Embryonic facial prominence (tissue), 1 donor: Measurements from ENCODE around the gene PRKCZ.
"Not testable (repeated sequence)": the region's sequence is repeated elsewhere in the genome, so short reads cannot be mapped to it uniquely, and the experiment has no call there.

ENCODE experiments used
- DNase-seq: peaks from one replicate; pipeline ENCODE4 v3.0.0-alpha.2; 2016; ENCODE audit errors: extremely low spot score

PRKCZ gene

GRCh38 chr1:2115008-2115641, 64.9 kb downstream of the PRKCZ start:
- no peak for DNase-seq

DNA sequence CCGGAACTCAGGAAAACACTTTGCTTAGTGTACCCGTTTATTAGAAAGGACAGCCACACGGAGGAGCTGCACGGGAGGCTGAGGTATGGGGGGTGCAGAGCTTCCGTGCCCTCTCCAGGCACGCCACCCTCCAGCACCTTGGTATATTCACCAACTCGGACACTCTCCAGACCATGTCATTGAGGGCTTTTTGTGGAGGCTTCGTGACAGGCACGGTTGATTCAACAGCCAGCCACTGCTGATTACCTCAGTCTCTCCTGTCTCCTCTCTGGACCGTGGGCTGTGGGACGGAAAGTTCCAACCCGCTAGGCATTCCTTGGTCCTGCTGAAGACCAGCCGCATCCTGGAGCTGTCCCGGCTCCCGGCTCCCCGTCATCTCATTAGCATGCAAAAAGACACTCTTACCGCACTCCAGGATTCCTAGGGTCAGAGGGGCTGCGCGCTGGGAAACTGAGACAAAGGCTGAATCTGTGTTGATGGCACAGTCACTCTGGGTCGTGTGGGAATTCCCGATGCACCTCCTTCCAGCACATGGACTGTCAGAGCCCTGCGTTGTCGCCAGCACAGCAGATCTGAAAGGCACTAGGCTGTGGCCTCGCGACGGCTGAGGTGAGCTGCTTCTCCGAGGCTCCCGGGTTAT, 65.6 kb downstream of the PRKCZ start:
- DNase-seq, result no peak

DNA sequence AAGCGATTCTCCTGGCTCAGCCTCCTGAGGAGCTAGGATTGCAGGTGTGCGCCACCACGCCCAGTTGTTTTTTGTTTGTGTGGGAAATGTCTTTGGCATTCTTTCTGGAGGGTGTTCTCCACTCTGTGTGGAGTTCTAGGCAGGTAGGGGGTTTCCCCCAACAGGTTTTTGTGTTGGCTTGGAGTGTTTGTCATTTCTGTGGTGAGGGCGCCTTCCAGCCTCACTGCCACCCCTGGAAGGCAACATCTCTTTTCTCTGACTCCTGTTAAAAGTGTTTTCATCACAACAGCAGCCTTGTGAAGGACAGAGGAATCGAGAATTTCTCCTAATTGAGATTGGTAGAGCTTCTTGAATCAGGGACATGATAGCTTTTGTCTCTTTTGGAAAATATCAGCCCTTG, 69.7 kb downstream of the PRKCZ start:
- DNase-seq, result no peak

DNA sequence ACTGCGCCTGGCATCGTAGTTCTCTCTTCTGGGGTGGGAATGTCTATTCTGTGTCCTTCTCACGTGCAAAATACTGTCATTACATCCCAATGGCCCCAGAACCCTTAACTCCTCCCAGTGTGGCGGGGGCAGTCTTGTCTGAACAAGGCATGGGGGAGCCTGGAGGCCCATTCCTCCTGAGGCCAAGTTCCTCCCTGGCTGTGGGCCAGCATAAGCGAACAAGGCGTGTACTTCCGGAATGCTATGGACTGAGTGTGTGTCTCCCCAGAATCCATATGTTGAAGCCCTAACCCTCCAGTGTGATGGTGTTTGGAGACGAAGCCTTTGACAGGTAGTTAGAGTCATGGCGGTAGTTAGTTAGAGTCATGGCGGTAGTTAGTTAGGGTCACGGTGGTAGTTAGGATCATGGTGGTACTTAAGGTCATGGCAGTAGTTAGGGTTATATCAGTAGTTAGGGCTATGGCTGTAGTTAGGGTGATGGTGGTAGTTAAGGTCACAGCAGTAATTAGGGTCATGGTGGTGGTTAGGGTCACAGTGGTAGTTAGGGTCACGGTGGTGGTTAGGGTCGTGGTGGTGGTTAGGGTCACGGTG, 71.0 kb downstream of the PRKCZ start:
- no peak for DNase-seq

DNA sequence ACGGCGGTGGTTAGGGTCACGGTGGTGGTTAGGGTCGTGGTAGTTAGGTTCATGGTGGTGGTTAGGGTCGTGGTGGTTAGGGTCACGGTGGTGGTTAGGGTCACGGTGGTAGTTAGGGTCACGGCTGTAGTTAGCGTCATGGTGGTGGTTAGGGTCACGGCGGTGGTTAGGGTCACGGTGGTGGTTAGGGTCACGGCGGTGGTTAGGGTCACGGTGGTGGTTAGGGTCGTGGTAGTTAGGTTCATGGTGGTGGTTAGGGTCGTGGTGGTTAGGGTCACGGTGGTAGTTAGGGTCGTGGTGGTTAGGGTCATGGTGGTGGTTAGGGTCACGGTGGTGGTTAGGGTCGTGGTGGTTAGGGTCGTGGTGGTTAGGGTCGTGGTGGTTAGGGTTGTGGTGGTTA, 71.6 kb downstream of the PRKCZ start:
- not testable (repeated sequence) for DNase-seq

DNA sequence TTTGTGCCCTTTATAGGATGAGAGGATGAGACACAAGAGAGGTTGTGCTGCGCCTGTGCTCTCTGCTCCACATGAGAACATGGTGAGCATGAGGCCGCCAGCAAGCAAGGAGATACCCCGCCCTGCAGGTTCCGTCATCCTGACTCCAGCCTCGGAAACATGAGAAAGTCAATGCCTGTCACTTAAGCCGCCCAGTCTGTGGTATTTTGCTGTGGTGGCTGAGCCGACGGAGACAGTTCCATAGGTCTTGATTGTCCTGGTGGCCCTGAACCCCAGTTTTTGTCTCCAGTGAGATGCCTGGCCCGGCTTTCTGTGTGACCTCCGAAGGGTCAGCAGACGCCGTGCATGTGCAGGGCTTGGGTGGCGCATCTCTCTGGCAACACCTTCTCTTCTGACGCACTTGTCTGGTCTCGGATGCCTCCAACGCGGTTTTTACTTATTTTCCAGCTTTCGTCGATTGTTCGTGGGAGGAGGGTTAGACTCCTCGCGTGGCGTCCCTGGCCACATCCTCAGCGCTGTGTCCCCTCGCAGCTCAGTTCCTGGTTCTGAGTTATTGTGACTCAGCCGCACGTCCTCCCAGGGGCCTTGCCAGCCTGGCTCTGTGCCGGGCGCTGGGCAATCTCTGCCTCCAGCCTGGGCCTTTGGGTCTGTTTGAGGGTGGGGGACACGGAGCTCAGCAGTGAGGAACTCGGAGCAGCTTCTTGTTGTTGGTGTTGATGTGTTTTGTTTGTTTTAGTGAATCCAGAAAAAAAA, 74.4 kb downstream of the PRKCZ start:
- DNase-seq, result no peak

DNA sequence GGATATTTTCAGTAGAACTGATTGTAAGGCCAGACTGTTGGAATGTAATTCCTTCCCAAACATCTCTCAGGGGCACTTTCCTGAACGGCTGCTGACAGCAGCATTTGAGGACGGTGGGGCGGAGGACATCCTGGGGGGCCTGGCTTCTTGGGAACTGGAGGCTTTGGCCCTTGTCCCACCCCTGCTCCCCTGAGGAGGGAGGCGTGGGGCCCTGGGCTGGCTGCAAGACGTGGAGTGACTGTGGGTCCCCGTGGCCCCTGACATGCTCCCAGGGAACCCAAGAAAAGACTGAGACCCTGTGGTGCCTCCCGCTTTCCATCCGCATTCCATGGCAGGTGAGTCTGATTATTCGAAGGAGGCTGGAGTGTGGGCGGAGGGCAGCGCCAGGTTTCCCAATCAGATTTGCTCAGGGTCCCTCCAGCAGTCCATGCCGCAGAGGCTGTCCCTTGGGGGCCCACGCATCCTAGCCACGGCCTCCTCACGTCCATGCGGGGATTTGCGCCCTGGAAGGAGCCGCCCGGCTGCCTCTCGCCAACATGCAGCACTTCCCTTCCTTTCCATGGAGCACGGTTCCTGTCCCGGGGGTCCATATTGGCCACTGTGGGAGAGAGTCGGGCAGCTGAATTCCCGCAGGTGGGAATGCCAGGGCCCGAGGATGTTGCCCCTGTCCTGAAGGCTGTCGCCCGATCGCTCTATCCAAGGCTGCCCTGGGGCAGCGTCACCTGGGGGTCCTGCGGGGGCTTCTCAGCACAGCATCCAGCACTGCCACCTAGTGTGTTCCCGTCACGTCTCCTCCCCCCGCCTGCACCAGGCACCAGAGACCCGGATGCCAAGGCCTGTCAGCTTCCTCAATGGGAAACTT, 75.4 kb downstream of the PRKCZ start:
- no peak for DNase-seq

GRCh38 chr1:2126331-2127186, 76.3 kb downstream of the PRKCZ start:
- DNase-seq, result no peak

- DNase-seq, result no peak
These were observed 77.3 kb downstream of the PRKCZ start for GRCh38 chr1:2127187-2128145.

DNA sequence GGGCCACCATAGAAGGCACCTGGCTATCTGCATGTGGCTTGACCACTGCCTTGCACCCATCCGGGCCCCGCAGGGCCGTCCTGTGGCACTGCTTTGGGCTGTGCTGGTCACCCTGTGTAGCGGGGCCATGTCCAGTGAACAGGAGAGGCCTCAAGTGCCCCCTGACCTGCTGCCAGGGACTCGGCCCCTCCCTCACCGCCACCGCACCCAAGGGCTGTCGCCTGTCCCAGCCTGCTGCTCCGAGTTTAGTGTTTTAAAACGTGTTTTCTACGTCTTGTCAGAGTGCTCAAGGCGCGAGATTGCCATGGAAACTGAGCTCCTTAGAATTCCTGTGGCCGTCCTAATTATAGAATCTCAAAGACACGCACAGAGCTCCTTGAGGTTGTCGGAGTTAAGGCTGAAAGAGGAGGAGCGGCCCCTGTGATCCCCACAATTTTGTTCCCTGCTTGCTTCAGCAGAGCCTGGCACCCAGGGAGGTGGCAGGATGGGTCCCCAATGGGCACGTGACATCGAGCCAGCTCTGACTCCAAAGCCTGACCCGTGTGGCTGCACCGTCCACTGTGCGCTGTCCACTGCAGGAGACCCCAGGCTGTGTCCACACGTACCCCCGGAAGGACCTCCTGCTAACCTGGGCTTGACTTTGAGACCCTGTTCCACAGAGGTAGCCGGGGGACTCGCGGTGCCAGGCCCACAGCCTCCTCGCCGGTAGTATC, 78.1 kb downstream of the PRKCZ start:
- no peak for DNase-seq

DNA sequence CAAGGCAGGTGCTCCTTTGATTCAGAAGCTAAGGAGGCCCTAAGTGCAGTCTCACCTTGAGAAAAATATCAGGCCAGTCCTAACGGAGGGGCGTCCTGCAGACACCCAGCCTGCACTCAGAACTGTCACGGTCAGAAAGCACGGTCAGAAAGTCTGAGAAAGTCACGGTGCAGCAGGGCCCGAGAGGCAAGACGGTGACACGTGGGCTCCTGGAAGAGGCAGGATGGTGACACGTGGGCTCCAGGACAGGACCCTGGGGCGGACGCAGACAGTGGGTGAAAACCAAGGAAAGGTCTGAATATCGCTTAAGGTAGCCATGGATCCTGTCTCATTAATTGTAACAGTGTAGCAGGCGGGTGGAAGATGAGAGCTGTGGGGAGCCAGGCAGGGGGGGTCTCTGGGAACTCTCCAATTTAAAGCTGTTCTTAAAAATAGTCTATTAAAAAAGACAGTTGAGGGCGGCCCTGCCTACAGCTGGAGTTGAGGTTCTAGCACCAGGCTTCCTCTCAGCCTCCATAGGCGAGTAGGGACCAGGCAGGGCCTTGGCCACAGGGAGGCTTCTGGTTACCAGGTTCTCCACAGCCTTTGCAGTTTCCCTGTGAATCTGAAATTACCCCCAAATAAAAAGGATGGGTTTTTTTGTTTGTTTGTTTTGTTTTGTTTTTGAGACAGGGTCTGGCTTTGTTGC, 79.2 kb downstream of the PRKCZ start:
- no peak for DNase-seq

DNA sequence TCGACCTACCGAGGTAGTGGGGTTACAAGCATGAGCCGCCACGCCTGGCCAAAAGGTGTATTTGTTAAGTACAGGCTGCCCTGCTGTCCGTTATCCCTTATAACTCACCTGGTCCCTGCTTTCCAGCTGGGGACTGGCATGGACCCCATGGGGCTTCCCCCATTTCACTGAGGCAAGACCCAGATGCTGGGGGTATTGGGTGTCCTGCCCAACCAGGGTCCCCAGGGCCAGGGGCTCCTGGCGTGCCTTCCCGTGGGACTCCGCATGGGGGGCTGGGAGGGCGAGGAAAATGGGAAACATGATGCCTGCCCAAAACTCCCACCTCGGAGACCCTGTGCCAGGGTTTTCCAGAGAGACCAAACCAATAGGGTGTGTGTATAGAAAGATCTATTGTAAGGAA, 79.9 kb downstream of the PRKCZ start:
- no peak for DNase-seq

DNA sequence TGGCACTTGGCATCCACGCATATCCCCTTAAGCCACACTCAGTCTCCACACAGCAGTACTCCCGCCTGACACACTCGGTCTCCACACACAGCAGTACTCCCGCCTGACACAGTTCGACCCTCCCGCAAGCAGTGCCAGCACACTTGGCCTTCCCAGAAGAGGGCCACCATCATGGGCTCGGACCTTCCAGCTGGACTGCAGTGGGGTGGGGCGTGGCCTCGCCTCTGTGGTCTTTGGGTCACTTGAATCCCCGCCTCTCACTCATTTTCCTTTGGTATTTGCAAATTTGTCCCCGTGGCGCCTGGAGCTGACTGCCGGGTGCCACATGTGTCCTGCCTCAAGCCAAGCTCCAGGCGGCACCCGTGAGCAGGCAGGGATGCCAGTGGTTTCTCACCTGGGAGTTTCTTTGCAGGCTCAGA, 80.7 kb downstream of the PRKCZ start:
- no peak for DNase-seq

DNA sequence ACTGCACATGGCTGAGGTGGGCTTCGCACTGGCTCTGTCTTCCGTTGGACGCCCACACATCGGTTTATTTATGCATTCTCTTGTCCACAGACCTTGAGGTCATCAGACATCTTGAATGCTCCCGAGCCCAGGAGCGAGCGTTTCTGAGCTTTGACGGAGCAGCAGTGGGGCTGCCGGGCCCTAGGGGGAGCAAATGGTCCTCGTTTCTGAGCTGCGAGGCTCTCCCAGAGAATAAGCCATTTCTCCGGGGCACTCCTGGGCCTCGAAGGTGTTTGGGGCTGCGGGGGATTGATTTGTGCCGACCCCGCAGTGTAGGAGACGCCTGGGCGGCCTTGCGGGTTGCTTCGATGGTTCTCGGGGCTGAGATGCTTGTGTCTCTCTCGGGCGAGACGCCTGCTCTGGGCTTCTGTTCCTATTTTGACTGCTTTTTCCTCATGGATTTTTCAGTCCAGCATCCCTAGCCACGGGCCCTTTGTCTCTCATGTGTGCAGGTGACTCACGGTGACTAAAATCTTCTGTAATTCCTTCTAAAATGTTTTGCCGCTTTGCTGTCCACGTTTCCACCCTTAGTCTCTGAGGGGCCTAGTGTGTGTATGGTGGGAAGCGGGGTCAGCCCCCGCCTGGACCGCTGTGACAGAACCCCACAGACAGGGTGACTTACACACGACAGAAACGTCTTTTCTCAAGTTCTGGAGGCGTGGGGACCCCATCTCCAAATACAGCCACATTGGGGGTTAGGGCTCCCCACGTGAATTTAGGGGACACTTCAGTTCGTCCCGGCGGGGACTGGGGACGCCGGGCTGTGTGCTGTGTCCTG, 82.2 kb downstream of the PRKCZ start:
- DNase-seq, result no peak

GRCh38 chr1:2133039-2133878, 83.0 kb downstream of the PRKCZ start:
- peak; percentile 97 for DNase-seq

GRCh38 chr1:2133879-2134215, 83.6 kb downstream of the PRKCZ start:
- DNase-seq, result no peak

DNA sequence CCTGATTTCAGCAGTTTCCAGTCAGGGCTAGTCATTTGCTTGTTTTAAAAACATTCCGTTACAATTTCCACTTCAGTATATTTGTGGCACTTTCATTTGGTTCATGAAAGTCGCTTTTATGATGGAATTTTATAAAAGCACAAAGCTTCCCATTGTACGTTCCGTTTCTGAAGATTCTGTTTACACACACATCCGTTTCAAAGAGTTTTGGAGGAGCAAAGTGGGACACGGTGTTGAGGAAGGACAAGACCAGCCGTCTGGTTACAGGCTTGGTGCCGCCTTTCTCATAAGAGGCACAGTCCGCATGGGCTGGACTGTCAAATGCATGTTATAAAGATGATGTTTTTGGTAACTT, 84.0 kb downstream of the PRKCZ start:
- DNase-seq, result no peak
